Central memory CD8-positive, alpha-beta T cell (primary cell): ENCODE results near the gene ZNF79.

Source experiments
- ATAC-seq: fragments of 150-1000 bp; cut with Tn5 transposase; replicated peaks from 2 replicates; pipeline ENCODE4 v1.10.0; 2022; ENCODE audit warnings: mild to moderate bottlenecking, moderate FRiP score, moderate number of reproducible peaks; ENCODE audit not compliant: poor library complexity, severe bottlenecking; ENCODE audit errors: extremely low read depth
- DNase-seq, 2 donors: peaks; one replicate each; pipeline ENCODE4 v3.0.0; 2021; ENCODE audit warnings: low spot score in 2 of 2
- H3K27ac Mint-ChIP-seq: one replicate; pipeline ENCODE4 v1.8.0; 2022; ENCODE audit warnings: low read depth, mild to moderate bottlenecking, moderate library complexity, mixed read lengths
- H3K27me3 Mint-ChIP-seq: one replicate; pipeline ENCODE4 v1.8.0; 2022; ENCODE audit warnings: mixed read lengths
- H3K36me3 Mint-ChIP-seq: one replicate; pipeline ENCODE4 v1.8.0; 2022; ENCODE audit warnings: mild to moderate bottlenecking, moderate library complexity, mixed read lengths; ENCODE audit not compliant: insufficient read depth
- H3K4me1 Mint-ChIP-seq: one replicate; pipeline ENCODE4 v1.8.0; 2022; ENCODE audit warnings: mixed read lengths
- H3K4me3 Mint-ChIP-seq: one replicate; pipeline ENCODE4 v1.8.0; 2022; ENCODE audit warnings: mild to moderate bottlenecking, moderate library complexity, mixed read lengths
- H3K9me3 Mint-ChIP-seq: one replicate; pipeline ENCODE4 v1.8.0; 2022; ENCODE audit warnings: mixed read lengths

Gene ZNF79

DNA sequence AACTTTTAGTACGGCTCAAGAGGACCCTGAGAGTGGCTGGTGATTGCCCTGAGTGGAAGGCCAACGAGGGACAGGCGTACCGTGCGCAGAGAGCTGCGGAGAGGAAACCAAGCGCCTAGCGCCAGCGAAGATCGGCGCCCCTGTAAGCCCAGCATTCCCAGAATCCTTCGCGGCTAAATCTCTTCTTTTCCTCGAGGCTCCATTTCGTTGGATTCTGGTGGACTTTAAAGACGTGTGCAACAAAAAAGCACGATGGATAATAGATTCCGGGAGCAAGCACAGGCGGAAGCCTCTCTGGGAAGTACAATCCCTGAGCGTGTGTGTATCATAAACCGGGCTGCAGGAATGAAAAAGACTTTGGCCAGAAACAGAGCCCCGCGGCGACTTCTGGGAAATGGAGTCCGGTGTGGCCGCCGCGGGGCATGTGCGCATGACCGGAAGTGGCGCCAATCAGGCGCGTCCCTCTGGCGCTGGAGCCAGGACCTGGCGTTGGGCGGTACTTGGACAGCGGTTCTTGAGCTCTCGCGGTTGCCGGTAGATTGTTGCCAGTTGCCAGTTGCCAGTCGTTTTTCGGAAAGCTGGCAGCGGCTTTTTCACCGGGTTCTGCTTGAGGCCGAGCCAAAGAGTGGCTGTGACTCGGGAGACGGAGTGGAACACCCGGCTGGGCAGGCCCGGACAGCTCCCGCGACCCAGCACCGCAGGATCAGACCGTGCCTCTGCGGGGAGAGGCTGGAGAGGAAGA lies at the start of gene ZNF79:
ZNF79 (plus strand) TSS at position 449 of the 742 bp plus-strand sequence. CDS start 406 bp downstream, outside the sequence.
- Mint-ChIP-seq H3K27me3 (no peaks in the 10 kb centered on the region), H3K4me1 (peaks cover 45% of the 10 kb centered on the region), H3K36me3 (peaks cover 32% of the 10 kb centered on the region), H3K4me3 (peak within 1 kb of the TSS; percentile 99), H3K9me3 (no peaks in the 10 kb centered on the region), H3K27ac (peak within 1 kb of the TSS; percentile 97)
- DNase-seq (peak; percentile 81 to 84), ATAC-seq (peak; percentile 82)

DNA sequence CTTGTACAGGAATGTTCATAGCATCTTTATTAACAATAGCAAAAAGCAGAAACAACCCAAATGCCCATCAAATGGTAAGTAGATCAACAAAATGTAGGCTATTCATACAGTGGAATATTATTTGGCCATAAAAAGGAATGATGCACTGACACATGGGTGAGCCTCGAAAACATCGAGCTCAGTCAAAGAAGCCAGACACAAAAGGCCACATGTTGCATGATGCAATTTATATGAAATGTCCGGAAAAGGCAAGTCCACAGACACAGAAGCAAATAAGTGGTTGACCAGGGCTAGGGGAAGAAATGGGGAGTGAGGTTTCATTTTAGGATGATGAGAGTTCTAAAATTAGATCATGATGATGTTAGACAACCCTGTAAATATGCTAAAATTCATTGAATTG lies 43.7 kb upstream of the ZNF79 start:
- Mint-ChIP-seq H3K27ac (no peak overlapping the region), H3K4me3 (no peak overlapping the region), H3K27me3 (peaks cover 73% of the 10 kb centered on the region), H3K36me3 (no peaks in the 10 kb centered on the region), H3K9me3 (no peaks in the 10 kb centered on the region), H3K4me1 (no peaks in the 10 kb centered on the region)
- DNase-seq = no peak
- ATAC-seq = no peak

DNA sequence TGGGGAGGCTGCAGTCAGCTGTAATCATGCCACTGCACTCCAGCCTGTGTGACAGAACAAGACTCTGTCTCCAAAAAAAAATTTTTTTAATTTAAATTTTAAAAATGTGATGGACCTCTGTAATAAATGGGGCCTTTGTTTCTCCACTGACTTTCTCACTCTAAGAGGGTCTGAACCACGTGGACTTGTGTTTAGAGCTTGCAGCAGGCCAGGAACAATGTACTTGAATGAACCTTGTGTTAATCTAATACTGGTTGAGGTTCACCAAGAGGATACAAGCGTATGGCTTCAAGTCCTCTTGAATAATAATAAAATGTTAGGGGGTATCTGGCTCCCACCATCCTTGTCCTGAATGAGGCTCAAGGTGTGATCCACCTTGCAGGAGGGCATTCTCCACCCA lies 41.6 kb upstream of the ZNF79 start:
- no peak for ATAC-seq
- H3K4me3 Mint-ChIP-seq = no peak overlapping the region
- no peak for DNase-seq
- H3K4me1 Mint-ChIP-seq = no peaks in the 10 kb centered on the region
- H3K36me3 Mint-ChIP-seq = no peaks in the 10 kb centered on the region
- peaks cover 76% of the 10 kb centered on the region for H3K27me3 Mint-ChIP-seq
- H3K27ac Mint-ChIP-seq = no peak overlapping the region
- no peaks in the 10 kb centered on the region for H3K9me3 Mint-ChIP-seq

DNA sequence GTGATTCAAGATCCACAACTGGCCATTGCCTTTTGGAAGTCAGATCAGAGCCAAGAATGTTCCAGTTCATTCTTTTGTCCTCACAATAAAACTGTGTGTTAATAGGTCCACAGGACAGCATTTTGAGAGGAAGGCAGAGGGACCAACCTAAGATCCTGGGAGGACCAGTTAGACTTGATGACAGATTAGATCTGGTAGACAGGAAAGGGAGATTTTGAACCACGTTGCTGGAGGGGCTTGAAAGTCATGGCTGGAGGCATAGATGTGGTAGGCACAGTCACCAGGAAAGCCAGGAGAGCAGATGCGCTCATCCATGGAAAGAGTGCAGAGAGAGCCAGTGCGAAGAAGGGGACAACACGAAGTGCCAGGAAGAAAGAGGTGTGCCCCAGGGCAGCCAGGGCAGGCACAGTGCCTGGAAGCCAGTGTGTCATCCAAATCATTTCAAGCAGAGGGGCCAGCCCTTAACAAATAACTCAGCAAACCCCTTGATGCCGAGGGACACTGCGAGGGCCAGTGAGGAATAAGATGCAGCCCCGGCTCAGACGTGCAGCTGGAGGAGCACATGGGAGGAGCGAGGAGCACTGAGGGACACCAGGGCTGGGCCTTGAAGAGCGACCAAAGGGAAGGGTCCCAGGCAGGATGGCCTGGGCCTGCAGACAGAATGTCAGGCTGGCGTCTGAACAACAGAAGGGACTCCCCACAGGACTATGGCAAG lies 40.0 kb upstream of the ZNF79 start:
- Mint-ChIP-seq H3K36me3 (peaks cover 3% of the 10 kb centered on the region), H3K4me1 (peaks cover 14% of the 10 kb centered on the region), H3K27ac (no peak overlapping the region), H3K4me3 (no peak overlapping the region), H3K27me3 (peaks cover 83% of the 10 kb centered on the region), H3K9me3 (no peaks in the 10 kb centered on the region)
- ATAC-seq = no peak
- no peak for DNase-seq

DNA sequence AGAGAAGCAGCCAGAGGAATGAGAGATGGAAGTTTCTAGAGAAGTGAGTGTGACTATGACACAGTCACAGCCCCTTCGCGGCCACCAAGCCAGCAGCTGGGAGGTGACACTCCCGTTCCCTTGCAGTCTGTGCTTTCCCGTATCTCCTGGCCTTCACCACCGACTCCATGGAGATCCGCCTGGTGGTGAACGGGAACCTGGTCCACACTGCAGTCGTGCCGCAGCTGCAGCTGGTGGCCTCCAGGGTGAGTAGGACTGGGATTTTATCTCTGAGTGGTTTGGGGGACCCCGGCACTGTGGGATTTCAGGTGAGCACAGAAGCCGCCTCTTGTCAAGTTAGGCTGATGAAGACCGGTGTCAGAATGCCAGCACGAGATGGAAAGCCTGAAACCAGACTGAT lies 39.3 kb upstream of the ZNF79 start:
- Mint-ChIP-seq H3K27ac (no peak overlapping the region), H3K4me3 (no peak overlapping the region), H3K9me3 (no peaks in the 10 kb centered on the region), H3K27me3 (peaks cover 79% of the 10 kb centered on the region), H3K36me3 (peaks cover 3% of the 10 kb centered on the region), H3K4me1 (peaks cover 16% of the 10 kb centered on the region)
- DNase-seq (no peak), ATAC-seq (no peak)

DNA sequence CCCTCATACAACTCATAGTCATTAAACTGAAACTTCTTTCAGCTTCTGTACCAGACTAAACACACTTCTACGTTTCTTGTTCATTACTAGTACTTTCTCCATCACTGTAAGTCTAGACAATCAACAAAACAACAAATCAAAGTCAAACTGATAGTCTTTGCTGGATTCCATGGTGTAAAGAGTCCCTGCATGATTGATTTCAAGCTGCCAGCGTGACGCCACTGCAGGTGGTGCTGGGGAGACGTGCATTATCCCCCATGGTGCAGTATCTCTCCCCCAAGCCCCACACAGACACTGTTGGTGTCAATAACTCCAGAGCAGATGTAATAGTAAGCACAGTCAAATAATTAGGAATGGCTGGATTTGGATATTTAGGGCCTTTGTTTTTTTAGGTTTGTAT lies 37.9 kb upstream of the ZNF79 start:
- H3K4me3 Mint-ChIP-seq = no peak overlapping the region
- peaks cover 16% of the 10 kb centered on the region for H3K4me1 Mint-ChIP-seq
- H3K36me3 Mint-ChIP-seq = peaks cover 6% of the 10 kb centered on the region
- H3K27me3 Mint-ChIP-seq = peaks cover 67% of the 10 kb centered on the region
- DNase-seq (no peak), ATAC-seq (no peak)
- H3K27ac Mint-ChIP-seq = no peak overlapping the region
- H3K9me3 Mint-ChIP-seq = no peaks in the 10 kb centered on the region

DNA sequence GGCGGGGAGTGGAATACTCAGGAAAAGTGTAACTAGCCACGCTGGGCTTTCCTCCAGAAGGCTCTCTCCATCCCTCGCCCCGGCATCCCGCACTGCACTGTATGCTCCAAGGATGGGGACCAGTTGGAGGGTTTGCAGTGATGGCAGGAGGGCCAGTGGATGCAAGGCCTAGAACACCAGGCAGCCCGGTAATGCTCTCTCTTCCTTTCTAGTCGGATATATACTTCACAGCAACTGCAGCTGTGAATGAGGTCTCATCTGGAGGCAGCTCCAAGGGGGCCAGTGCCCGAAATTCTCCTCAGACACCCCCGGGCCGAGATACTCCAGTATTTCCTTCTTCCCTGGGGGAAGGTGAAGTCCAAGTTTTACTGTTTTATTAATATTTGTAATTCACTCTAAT lies 37.2 kb upstream of the ZNF79 start:
- DNase-seq (no peak), ATAC-seq (no peak)
- H3K27ac Mint-ChIP-seq = no peak overlapping the region
- H3K4me1 Mint-ChIP-seq = peaks cover 16% of the 10 kb centered on the region
- H3K4me3 Mint-ChIP-seq = no peak overlapping the region
- H3K36me3 Mint-ChIP-seq = peaks cover 6% of the 10 kb centered on the region
- no peaks in the 10 kb centered on the region for H3K9me3 Mint-ChIP-seq
- peaks cover 65% of the 10 kb centered on the region for H3K27me3 Mint-ChIP-seq

DNA sequence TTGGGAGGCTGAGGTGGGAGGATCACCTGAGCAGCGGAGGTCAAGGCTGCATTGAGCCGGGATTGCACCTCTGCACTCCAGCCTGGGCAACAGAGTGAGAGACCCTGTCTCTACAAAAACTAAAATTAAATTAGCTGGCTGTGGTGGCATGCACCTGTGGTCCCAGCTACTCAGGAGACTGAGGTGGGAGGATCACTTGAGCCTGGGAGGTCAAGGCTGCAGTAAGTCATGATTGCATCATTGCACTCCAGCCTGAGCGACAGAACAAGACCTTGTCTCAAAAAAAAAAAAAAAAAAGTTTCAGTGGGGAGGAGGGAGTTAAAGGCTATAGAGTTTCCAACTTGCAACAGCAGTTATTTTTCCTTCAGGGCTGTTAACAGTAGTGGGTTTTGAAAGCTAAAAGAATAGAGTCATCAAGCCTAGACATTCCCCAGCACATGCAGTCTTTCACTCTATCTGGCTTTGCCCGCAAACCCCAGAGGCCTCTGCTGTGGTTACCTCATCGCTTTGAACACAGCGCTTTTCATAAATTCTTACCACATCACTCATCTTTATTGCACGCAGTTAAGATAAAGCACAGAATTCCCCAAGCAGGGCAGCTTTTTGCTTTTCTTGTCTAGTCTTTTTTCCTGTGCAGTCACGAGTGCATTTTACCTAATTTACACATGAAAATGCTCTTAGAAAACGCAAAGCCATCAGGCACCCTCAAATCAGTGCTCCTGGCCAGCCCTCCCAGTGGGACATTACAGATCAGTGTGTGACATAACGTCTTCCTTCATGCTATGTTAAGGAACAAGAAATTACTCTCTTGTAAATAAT lies 35.9 kb upstream of the ZNF79 start:
- peak overlapping the region; percentile 36 for H3K4me3 Mint-ChIP-seq
- peaks cover 6% of the 10 kb centered on the region for H3K36me3 Mint-ChIP-seq
- peaks cover 16% of the 10 kb centered on the region for H3K4me1 Mint-ChIP-seq
- ATAC-seq (peak; percentile 99), DNase-seq (peak; percentile 75 to 89)
- peaks cover 66% of the 10 kb centered on the region for H3K27me3 Mint-ChIP-seq
- H3K27ac Mint-ChIP-seq = peak overlapping the region; percentile 80
- no peaks in the 10 kb centered on the region for H3K9me3 Mint-ChIP-seq

DNA sequence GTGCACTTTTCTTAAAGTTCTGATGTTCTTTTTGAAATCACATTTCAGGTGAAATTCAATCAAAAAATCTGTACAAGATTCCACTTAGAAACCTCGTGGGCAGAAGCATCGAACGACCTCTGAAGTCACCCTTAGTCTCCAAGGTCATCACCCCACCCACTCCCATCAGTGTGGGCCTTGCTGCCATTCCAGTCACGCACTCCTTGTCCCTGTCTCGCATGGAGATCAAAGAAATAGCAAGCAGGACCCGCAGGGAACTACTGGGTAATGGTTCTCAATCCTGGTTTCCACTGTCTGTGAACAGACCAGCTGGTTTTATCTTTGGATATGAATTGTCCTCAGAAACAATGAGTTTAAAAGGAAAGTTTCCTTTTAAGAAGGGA lies 35.3 kb upstream of the ZNF79 start:
- Mint-ChIP-seq H3K27ac (peak overlapping the region; percentile 80), H3K4me3 (peak overlapping the region; percentile 36), H3K4me1 (peaks cover 16% of the 10 kb centered on the region), H3K36me3 (peaks cover 6% of the 10 kb centered on the region), H3K9me3 (no peaks in the 10 kb centered on the region), H3K27me3 (peaks cover 65% of the 10 kb centered on the region)
- no peak for ATAC-seq
- DNase-seq = no peak

DNA sequence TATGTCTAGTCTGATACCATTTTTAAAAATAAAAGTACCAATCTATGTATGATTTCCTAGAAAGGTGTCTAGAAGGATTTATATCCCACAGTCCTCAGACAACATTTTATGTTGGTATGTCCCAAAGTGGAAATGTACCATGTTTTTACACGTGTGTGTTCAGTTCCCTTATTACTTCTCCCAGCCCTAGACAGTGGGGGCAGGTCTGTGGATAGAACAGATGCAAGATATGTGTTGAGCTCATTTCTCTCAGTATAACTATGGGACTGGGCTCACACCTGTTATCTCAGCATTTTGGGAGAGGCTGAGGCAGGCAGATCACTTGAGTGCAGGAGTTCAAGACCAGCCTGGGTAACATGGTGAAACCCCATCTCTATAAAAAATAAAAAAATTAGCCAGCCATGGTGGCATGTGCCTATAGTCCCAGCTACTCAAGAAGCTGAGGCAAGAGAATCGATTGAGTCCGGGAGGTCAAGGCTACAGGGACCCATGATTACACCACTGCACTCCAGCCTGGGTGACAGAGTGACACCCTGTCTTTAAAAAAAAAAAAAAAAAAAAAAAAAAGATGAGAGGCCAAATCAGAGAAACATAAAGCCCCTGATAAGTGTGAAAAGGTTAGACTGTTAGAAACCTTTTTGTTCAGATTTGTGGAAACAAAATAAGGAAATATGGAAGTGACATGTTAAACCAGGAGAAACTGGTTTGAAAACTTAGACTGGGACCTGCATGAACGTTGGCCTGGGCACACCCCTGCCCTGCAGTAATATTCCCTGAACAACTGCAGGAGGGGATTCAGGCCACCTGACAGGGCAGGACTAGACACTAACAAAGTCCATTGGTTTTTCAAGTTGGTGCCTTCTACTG lies 34.6 kb upstream of the ZNF79 start:
- ATAC-seq (no peak), DNase-seq (no peak)
- H3K27me3 Mint-ChIP-seq = peaks cover 57% of the 10 kb centered on the region
- H3K4me3 Mint-ChIP-seq = no peak overlapping the region
- H3K27ac Mint-ChIP-seq = peak overlapping the region; percentile 80
- H3K36me3 Mint-ChIP-seq = peaks cover 6% of the 10 kb centered on the region
- peaks cover 16% of the 10 kb centered on the region for H3K4me1 Mint-ChIP-seq
- no peaks in the 10 kb centered on the region for H3K9me3 Mint-ChIP-seq

DNA sequence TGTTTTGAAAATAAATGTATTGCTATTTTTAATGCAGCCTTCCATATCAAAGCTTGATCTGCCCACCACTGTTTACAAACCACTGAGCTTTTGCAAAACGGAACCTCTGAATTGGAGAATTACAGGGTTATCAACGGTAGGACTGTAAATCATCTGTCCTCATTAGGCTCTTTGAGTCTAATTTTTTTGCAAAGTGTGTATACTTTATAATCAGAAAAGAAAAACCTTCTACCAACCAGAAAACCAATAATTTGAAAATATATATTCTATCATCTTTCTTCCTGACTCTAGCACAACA lies 34.0 kb upstream of the ZNF79 start:
- Mint-ChIP-seq H3K27me3 (peaks cover 52% of the 10 kb centered on the region), H3K4me3 (no peak overlapping the region), H3K4me1 (peaks cover 16% of the 10 kb centered on the region), H3K9me3 (no peaks in the 10 kb centered on the region), H3K36me3 (peaks cover 6% of the 10 kb centered on the region), H3K27ac (no peak overlapping the region)
- no peak for ATAC-seq
- no peak for DNase-seq

DNA sequence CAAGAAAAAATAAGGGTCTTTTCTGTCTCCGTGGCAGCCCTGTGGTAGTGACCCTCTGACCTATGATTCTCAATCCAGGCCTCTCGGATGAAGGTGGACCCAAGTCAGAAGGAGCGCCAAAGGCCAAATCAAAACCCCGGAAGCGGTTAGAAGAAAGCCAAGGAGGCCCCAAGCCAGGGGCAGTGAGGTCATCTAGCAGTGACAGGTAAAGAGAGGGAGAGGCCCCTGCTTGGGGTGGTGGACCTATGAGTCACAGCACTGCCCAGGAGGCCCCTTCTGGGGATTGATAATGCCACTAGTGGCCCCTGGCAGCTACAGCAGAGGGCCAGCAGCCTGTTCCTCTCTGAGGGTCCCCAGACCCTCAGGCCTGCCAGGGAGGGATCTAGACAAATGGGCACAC lies 33.6 kb upstream of the ZNF79 start:
- Mint-ChIP-seq H3K36me3 (peaks cover 6% of the 10 kb centered on the region), H3K4me1 (peaks cover 16% of the 10 kb centered on the region), H3K27ac (no peak overlapping the region), H3K27me3 (peaks cover 48% of the 10 kb centered on the region), H3K4me3 (no peak overlapping the region), H3K9me3 (no peaks in the 10 kb centered on the region)
- no peak for ATAC-seq
- no peak for DNase-seq
